Hepatocyte (in vitro differentiated cells): ENCODE results near the gene PDE7B. TPM values are rescaled to one million over a fixed set of nuclear protein-coding genes. Genes with fewer than 3 reads are reported as not detected.

Experiments
- DNase-seq: peaks from one replicate; pipeline ENCODE4 v3.0.0-alpha.2; 2016; ENCODE audit warnings: low spot score
- H2AFZ ChIP-seq: fragments of 200-600 bp; sonication (generic); 2 replicates; pipeline ENCODE4 v1.6.0; 2016; ENCODE audit warnings: antibody characterized with exemption, mild to moderate bottlenecking
- H3K27ac ChIP-seq: fragments of 200-600 bp; sonication (generic); 2 replicates; pipeline ENCODE4 v1.5.1; 2016; ENCODE audit warnings: mild to moderate bottlenecking
- H3K27me3 ChIP-seq: fragments of 200-600 bp; sonication (generic); 2 replicates; pipeline ENCODE4 v1.6.1; 2016
- H3K36me3 ChIP-seq: fragments of 200-600 bp; sonication (generic); replicated peaks from 2 replicates; pipeline ENCODE4 v1.5.1; 2016; ENCODE audit warnings: low read depth; ENCODE audit not compliant: insufficient read depth
- H3K4me1 ChIP-seq: fragments of 200-600 bp; sonication (generic); 2 replicates; pipeline ENCODE4 v1.5.1; 2016; ENCODE audit warnings: mild to moderate bottlenecking, moderate library complexity; ENCODE audit not compliant: insufficient read depth
- H3K4me2 ChIP-seq: fragments of 200-600 bp; sonication (generic); 2 replicates; pipeline ENCODE4 v1.6.0; 2016
- H3K4me3 ChIP-seq: fragments of 200-600 bp; sonication (generic); 2 replicates; pipeline ENCODE4 v1.5.1; 2016; ENCODE audit warnings: mild to moderate bottlenecking
- H3K79me2 ChIP-seq: fragments of 200-600 bp; sonication (generic); 2 replicates; pipeline ENCODE4 v1.6.0; 2017; ENCODE audit warnings: mild to moderate bottlenecking
- H3K9me2 ChIP-seq: fragments of 200-600 bp; sonication (generic); replicated peaks from 2 replicates; pipeline ENCODE4 v1.6.0; 2017; ENCODE audit warnings: mild to moderate bottlenecking; ENCODE audit not compliant: insufficient read depth
- H3K9me3 ChIP-seq: fragments of 200-600 bp; sonication (generic); 2 replicates; pipeline ENCODE4 v1.5.1; 2016; ENCODE audit warnings: low read depth, mild to moderate bottlenecking
- H4K20me1 ChIP-seq: fragments of 200-600 bp; sonication (generic); 2 replicates; pipeline ENCODE4 v1.6.0; 2016; ENCODE audit warnings: mild to moderate bottlenecking; ENCODE audit not compliant: insufficient read depth, poor library complexity, severe bottlenecking
- EZH2 ChIP-seq: fragments of 200-600 bp; sonication (generic); IDR thresholded peaks from 2 replicates; pipeline ENCODE4 v1.6.1; 2016; ENCODE audit warnings: antibody characterized with exemption, mild to moderate bottlenecking, borderline replicate concordance
- EZH2phosphoT487 ChIP-seq: fragments of 200-600 bp; sonication (generic); IDR thresholded peaks from one replicate; pipeline ENCODE4 v1.6.1; 2018; ENCODE audit warnings: antibody characterized with exemption, mild to moderate bottlenecking, low read depth, moderate library complexity; ENCODE audit not compliant: unreplicated experiment, severe bottlenecking
- WGBS: methylation state at CpG from one replicate; pipeline ENCODE4 v1.1.6; 2016; ENCODE audit warnings: low lambda C conversion rate; ENCODE audit errors: missing lambda C conversion rate; 5-methylcytosine and 5-hydroxymethylcytosine counted together
- polyA plus RNA-seq: library from polyadenylated mRNA; unstranded; fragments of >200 nt; fragmentation: Nextera tagmentation; extraction: Ambion mirVana; gene quantifications from 2 replicates; pipeline ENCODE4 v1.2.1, GENCODE V29; 2016
- total RNA-seq: library from RNA; depleted of rRNA; stranded (reverse); fragments of >200 nt; gene quantifications from 2 replicates; pipeline ENCODE4 v1.2.3, GENCODE V29; 2014
- TF ChIP-seq, protein P1 (sequence below): fragments of 200-600 bp; sonication (generic); IDR thresholded peaks from 2 replicates; pipeline ENCODE4 v1.5.1; 2016; ENCODE audit warnings: antibody characterized with exemption, mild to moderate bottlenecking; ENCODE audit not compliant: poor library complexity

PDE7B gene
- total and polyA plus RNA-seq, 2 experiments from 2014 or later: 3.4 to 7.2 TPM

DNA sequence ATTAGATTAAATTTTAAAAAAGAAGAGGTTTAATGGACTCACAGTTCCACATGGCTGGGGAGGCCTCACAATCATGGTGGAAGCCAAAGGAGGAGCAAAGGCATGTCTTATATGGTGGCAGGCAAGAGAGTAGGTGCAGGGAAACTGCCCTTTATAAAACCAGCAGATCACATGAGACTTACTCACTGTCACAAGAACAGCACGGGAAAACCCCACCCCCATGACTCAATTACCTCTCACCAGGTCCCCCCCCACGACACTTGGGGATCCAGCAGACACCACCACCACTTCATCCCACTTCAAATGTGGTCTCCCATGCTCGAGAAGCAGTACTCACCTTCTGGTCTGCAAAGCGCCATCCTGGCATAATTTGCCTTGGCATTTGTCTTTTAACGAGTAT lies 374.0 kb downstream of the PDE7B start:
- H3K4me1 ChIP-seq: peaks cover 21% of the 10 kb centered on the region
- 71% methylated on average over 5 of the region's 5 CpGs for WGBS
- H3K79me2 ChIP-seq: no peaks in the 10 kb centered on the region
- H3K9me3 ChIP-seq: no peaks in the 10 kb centered on the region
- H3K9me2 ChIP-seq: no peaks in the 10 kb centered on the region
- TF ChIP-seq EZH2: no peak
- no peak for TF ChIP-seq EZH2phosphoT487
- TF ChIP-seq, protein P1, sequence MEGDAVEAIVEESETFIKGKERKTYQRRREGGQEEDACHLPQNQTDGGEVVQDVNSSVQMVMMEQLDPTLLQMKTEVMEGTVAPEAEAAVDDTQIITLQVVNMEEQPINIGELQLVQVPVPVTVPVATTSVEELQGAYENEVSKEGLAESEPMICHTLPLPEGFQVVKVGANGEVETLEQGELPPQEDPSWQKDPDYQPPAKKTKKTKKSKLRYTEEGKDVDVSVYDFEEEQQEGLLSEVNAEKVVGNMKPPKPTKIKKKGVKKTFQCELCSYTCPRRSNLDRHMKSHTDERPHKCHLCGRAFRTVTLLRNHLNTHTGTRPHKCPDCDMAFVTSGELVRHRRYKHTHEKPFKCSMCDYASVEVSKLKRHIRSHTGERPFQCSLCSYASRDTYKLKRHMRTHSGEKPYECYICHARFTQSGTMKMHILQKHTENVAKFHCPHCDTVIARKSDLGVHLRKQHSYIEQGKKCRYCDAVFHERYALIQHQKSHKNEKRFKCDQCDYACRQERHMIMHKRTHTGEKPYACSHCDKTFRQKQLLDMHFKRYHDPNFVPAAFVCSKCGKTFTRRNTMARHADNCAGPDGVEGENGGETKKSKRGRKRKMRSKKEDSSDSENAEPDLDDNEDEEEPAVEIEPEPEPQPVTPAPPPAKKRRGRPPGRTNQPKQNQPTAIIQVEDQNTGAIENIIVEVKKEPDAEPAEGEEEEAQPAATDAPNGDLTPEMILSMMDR: no peak
- no peaks in the 10 kb centered on the region for H3K27me3 ChIP-seq
- H3K27ac ChIP-seq: peak overlapping the region; percentile 86
- H3K36me3 ChIP-seq: no peaks in the 10 kb centered on the region
- no peak overlapping the region for H3K4me3 ChIP-seq
- H3K4me2 ChIP-seq: peak overlapping the region; percentile 73
- DNase-seq: peak; percentile 19
- H2AFZ ChIP-seq: no peak overlapping the region
- no peaks in the 10 kb centered on the region for H4K20me1 ChIP-seq

DNA sequence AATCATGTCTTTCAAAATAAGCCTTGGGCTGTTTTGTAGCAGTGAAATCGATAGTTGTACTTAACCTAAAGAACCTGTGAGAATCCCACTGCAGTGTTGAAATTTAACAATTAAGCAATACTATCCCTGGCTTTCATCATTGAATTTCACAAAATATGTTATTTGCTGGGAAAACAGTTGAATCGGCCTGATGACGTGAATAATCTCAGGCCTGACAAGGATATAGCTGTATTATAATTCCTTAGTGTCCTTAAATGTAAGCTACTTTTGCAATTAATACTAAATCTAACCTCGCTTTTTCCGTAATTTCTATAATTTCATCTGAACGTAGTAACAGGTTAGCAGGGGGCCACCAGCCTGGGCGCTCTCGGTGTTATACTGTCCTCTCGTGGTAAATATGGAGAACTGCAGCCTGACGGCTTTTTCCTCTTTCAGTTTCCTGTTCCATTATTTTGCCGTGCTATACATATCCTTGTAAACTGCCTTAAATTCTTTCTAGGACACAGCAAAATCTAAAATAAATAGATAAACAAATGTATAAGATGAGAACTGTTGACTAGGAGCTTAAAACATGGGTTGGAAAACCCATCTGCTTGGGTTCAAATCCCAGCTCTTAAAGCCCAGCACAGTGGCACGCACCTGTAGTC lies 374.6 kb downstream of the PDE7B start:
- TF ChIP-seq EZH2phosphoT487: no peak
- no peak for TF ChIP-seq EZH2
- TF ChIP-seq, protein P1: peak; percentile 99
- H3K4me1 ChIP-seq: peaks cover 21% of the 10 kb centered on the region
- no peaks in the 10 kb centered on the region for H3K9me2 ChIP-seq
- H3K27me3 ChIP-seq: no peaks in the 10 kb centered on the region
- H3K4me3 ChIP-seq: no peak overlapping the region
- peak; percentile 65 for DNase-seq
- no peaks in the 10 kb centered on the region for H3K36me3 ChIP-seq
- peak overlapping the region; percentile 73 for H3K4me2 ChIP-seq
- H3K9me3 ChIP-seq: no peaks in the 10 kb centered on the region
- H2AFZ ChIP-seq: peak overlapping the region; percentile 68
- no peaks in the 10 kb centered on the region for H3K79me2 ChIP-seq
- WGBS: 26% methylated on average over 12 of the region's 12 CpGs
- peak overlapping the region; percentile 86 for H3K27ac ChIP-seq
- no peaks in the 10 kb centered on the region for H4K20me1 ChIP-seq

- peak overlapping the region; percentile 68 for H2AFZ ChIP-seq
- H3K4me2 ChIP-seq: peak overlapping the region; percentile 73
Measured at GRCh38 chr6:136226674-136227377, 375.3 kb downstream of the PDE7B start.

GRCh38 chr6:136228814-136229213 lies 377.3 kb downstream of the PDE7B start:
- Histone ChIP-seq H3K9me3 (no peaks in the 10 kb centered on the region), H3K4me3 (no peak overlapping the region), H3K27me3 (no peaks in the 10 kb centered on the region), H3K79me2 (no peaks in the 10 kb centered on the region), H3K4me1 (peaks cover 21% of the 10 kb centered on the region), H3K9me2 (no peaks in the 10 kb centered on the region), H3K36me3 (no peaks in the 10 kb centered on the region), H4K20me1 (no peaks in the 10 kb centered on the region), H3K4me2 (no peak overlapping the region), H2AFZ (no peak overlapping the region), H3K27ac (no peak overlapping the region)
- TF ChIP-seq, protein P1: no peak
- TF ChIP-seq EZH2 (no peak), EZH2phosphoT487 (no peak)
- DNase-seq: no peak
- 85% methylated on average over 2 of the region's 2 CpGs for WGBS

More at GRCh38 chr6:136226674-136227377, 375.3 kb downstream of the PDE7B start:
- Histone ChIP-seq H3K36me3 (no peaks in the 10 kb centered on the region), H3K9me3 (no peaks in the 10 kb centered on the region), H3K79me2 (no peaks in the 10 kb centered on the region), H3K4me1 (peaks cover 21% of the 10 kb centered on the region), H3K4me3 (no peak overlapping the region), H3K27ac (peak overlapping the region; percentile 86), H4K20me1 (no peaks in the 10 kb centered on the region), H3K27me3 (no peaks in the 10 kb centered on the region), H3K9me2 (no peaks in the 10 kb centered on the region)
- 65% methylated on average over 4 of the region's 4 CpGs for WGBS
- peak; percentile 67 for DNase-seq
- no peak for TF ChIP-seq EZH2phosphoT487
